H1 (cell line): ENCODE measurements around the gene CLDN3. TPM values are rescaled to one million over a fixed set of nuclear protein-coding genes. Genes with fewer than 3 reads are reported as not detected.

Experiments
- CTCF ChIA-PET: fragments of 300-600 bp; sonication (Branson Sonifier 250); formaldehyde crosslinking; loops from one replicate; lab custom pipeline; 2021; ENCODE audit not compliant: partially characterized antibody; lab: Charles Lee
- POLR2A ChIA-PET: fragments of 300-600 bp; sonication (Branson Sonifier 250); formaldehyde crosslinking; loops from one replicate; lab custom pipeline; 2021; ENCODE audit warnings: inconsistent platforms; ENCODE audit not compliant: partially characterized antibody; lab: Charles Lee
- DNase-seq, 2 experiments: peaks; one replicate each; pipeline versions ENCODE4 v3.0.0 to v3.0.0-alpha.2; 2010 to 2022; ENCODE audit warnings: low spot score in 2 of 2, low read depth in 1 of 2, mixed read lengths in 1 of 2
- FAIRE-seq: peaks from 2 replicates; lab custom pipeline; 2011; peaks lifted over from hg19 to GRCh38; lab: Jason Lieb, UNC
- H2AFZ ChIP-seq: 2 replicates; pipeline ENCODE4 v1.8.1; 2012; ENCODE audit warnings: low read length, inconsistent platforms
- H2AK5ac ChIP-seq: 2 replicates; pipeline ENCODE4 v1.6.1; 2013; ENCODE audit warnings: low read depth, low read length
- H2BK120ac ChIP-seq: replicated peaks from 2 replicates; pipeline ENCODE3; 2013; ENCODE audit warnings: low read depth, low read length, inconsistent platforms
- H2BK12ac ChIP-seq: 2 replicates; pipeline ENCODE4 v1.6.1; 2013; ENCODE audit warnings: low read depth, low read length
- H2BK15ac ChIP-seq: 2 replicates; pipeline ENCODE4 v1.6.1; 2013; ENCODE audit warnings: low read length
- H2BK20ac ChIP-seq: 2 replicates; pipeline ENCODE4 v1.6.1; 2013; ENCODE audit warnings: low read length
- H2BK5ac ChIP-seq: 2 replicates; pipeline ENCODE4 v1.6.1; 2013; ENCODE audit warnings: low read depth, low read length
- H3K14ac ChIP-seq: 2 replicates; pipeline ENCODE4 v1.6.1; 2013; ENCODE audit warnings: inconsistent platforms; ENCODE audit not compliant: insufficient read length
- H3K18ac ChIP-seq: 2 replicates; pipeline ENCODE4 v1.6.1; 2013; ENCODE audit warnings: low read length; ENCODE audit errors: extremely low read depth
- H3K23ac ChIP-seq: 2 replicates; pipeline ENCODE4 v1.6.1; 2013; ENCODE audit warnings: inconsistent platforms; ENCODE audit not compliant: insufficient read length
- H3K23me2 ChIP-seq: 2 replicates; pipeline ENCODE4 v1.6.1; 2013; ENCODE audit warnings: low read depth, low read length
- H3K27ac ChIP-seq: 2 replicates; pipeline ENCODE4 v1.6.1; 2011; ENCODE audit warnings: low read depth, low read length, inconsistent platforms
- H3K27me3 ChIP-seq, 4 experiments: replicated peaks in 1 of 4; 1 replicate in 1 of 4; 2 replicates in 3 of 4; pipeline versions ENCODE4 v1.6.1 to v1.8.1; 2011 to 2013; ENCODE audit warnings: low read length in 3 of 4, mild to moderate bottlenecking in 3 of 4, inconsistent platforms in 2 of 4, mixed read lengths in 2 of 4, moderate library complexity in 1 of 4; ENCODE audit not compliant: control insufficient read depth in 3 of 4, insufficient read depth in 3 of 4; ENCODE audit errors: extremely low read depth in 1 of 4
- H3K36me3 ChIP-seq, 4 experiments: 2 replicates each; pipeline versions ENCODE4 v1.6.1 to v1.8.1; 2011 to 2013; ENCODE audit warnings: mild to moderate bottlenecking in 4 of 4, low read length in 3 of 4, moderate library complexity in 2 of 4, control low read depth in 1 of 4, inconsistent platforms in 1 of 4; ENCODE audit not compliant: insufficient read depth in 4 of 4, control insufficient read depth in 2 of 4
- H3K4ac ChIP-seq: replicated peaks from 2 replicates; pipeline ENCODE3; 2013; ENCODE audit warnings: low read length, low read depth, mixed read lengths, inconsistent platforms; ENCODE audit not compliant: insufficient read length
- H3K4me1 ChIP-seq, 4 experiments: replicated peaks in 1 of 4; 1 replicate in 1 of 4; 2 replicates in 3 of 4; pipeline versions ENCODE4 v1.6.1 to v1.8.1; 2011 to 2013; ENCODE audit warnings: low read length in 3 of 4, inconsistent platforms in 2 of 4, mixed read lengths in 1 of 4; ENCODE audit not compliant: insufficient read depth in 4 of 4, control insufficient read depth in 3 of 4
- H3K4me2 ChIP-seq, 2 experiments: 2 replicates each; pipeline versions ENCODE4 v1.6.1 to v1.8.1; 2011 to 2013; ENCODE audit warnings: low read depth in 2 of 2, low read length in 2 of 2, control low read depth in 1 of 2, inconsistent platforms in 1 of 2, mild to moderate bottlenecking in 1 of 2; ENCODE audit not compliant: insufficient read depth in 1 of 2
- H3K4me3 ChIP-seq, 4 experiments: fragments of 200-600, 300-600 bp in 1 of 4; sonication (generic), shearing (Covaris generic), sonication (Bioruptor Twin) in 1 of 4; 2 replicates each; pipeline versions ENCODE4 v1.5.1 to v1.8.1; 2011 to 2016; ENCODE audit warnings: low read length in 4 of 4, low read depth in 3 of 4, control low read depth in 2 of 4, inconsistent platforms in 2 of 4, mild to moderate bottlenecking in 2 of 4, mixed read lengths in 1 of 4, moderate library complexity in 1 of 4; ENCODE audit not compliant: insufficient read depth in 2 of 4; ENCODE audit errors: extremely low read depth in 1 of 4
- H3K56ac ChIP-seq: replicated peaks from 2 replicates; pipeline ENCODE3; 2013; ENCODE audit warnings: low read depth, mild to moderate bottlenecking, mixed read lengths, low read length, inconsistent platforms; ENCODE audit not compliant: insufficient read length
- H3K79me1 ChIP-seq: 2 replicates; pipeline ENCODE4 v1.6.1; 2013; ENCODE audit warnings: low read depth, low read length, control low read depth
- H3K79me2 ChIP-seq, 2 experiments: 2 replicates each; pipeline versions ENCODE4 v1.6.1 to v1.8.1; 2012 to 2013; ENCODE audit warnings: low read length in 2 of 2, mild to moderate bottlenecking in 2 of 2, inconsistent platforms in 1 of 2; ENCODE audit not compliant: insufficient read depth in 2 of 2, control insufficient read depth in 1 of 2
- H3K9ac ChIP-seq, 4 experiments: replicated peaks in 1 of 4; 1 replicate in 1 of 4; 2 replicates in 3 of 4; pipeline versions ENCODE4 v1.6.1 to v1.8.1; 2011 to 2013; ENCODE audit warnings: low read depth in 3 of 4, low read length in 3 of 4, control low read depth in 2 of 4, mild to moderate bottlenecking in 2 of 4, moderate library complexity in 2 of 4, inconsistent platforms in 1 of 4; ENCODE audit errors: extremely low read depth in 1 of 4
- H3K9me3 ChIP-seq, 2 experiments: 2 replicates each; pipeline versions ENCODE4 v1.6.1 to v1.8.1; 2012 to 2013; ENCODE audit warnings: mild to moderate bottlenecking in 2 of 2, moderate library complexity in 2 of 2, control low read depth in 1 of 2, inconsistent platforms in 1 of 2, low read depth in 1 of 2, low read length in 1 of 2, mixed read lengths in 1 of 2; ENCODE audit not compliant: insufficient read depth in 2 of 2
- H4K20me1 ChIP-seq, 2 experiments: replicated peaks in 1 of 2; 2 replicates each; pipeline versions ENCODE3 to v1.8.1; 2011 to 2013; ENCODE audit warnings: inconsistent platforms in 2 of 2, low read length in 2 of 2, mild to moderate bottlenecking in 1 of 2; ENCODE audit not compliant: insufficient read depth in 2 of 2, control insufficient read depth in 1 of 2
- H4K5ac ChIP-seq: 2 replicates; pipeline ENCODE4 v1.6.1; 2013; ENCODE audit warnings: low read length, low read depth, mixed read lengths, inconsistent platforms; ENCODE audit not compliant: insufficient read length
- H4K8ac ChIP-seq: 2 replicates; pipeline ENCODE4 v1.8.0; 2013; ENCODE audit warnings: mild to moderate bottlenecking, moderate library complexity, low read length, inconsistent platforms; ENCODE audit not compliant: insufficient read depth; ENCODE audit errors: extremely low read depth
- H4K91ac ChIP-seq: replicated peaks from 2 replicates; pipeline ENCODE3; 2013; ENCODE audit warnings: low read length, mixed read lengths, inconsistent platforms; ENCODE audit not compliant: insufficient read length
- BCL11A ChIP-seq, 2 experiments: IDR thresholded peaks; one replicate each; pipeline ENCODE4 v1.6.1; 2011; ENCODE audit warnings: low read depth in 2 of 2, low read length in 2 of 2, mild to moderate bottlenecking in 2 of 2
- BRCA1 ChIP-seq: IDR thresholded peaks from 2 replicates; pipeline ENCODE4 v1.6.1; 2012; ENCODE audit warnings: low read depth, low read length, improper control_type of control experiment
- CHD2 ChIP-seq: IDR thresholded peaks from 2 replicates; pipeline ENCODE4 v1.6.1; 2012; ENCODE audit warnings: low read length, improper control_type of control experiment
- GTF2F1 ChIP-seq: IDR thresholded peaks from 2 replicates; pipeline ENCODE4 v1.6.1; 2012; ENCODE audit warnings: low read depth, low read length, improper control_type of control experiment, borderline replicate concordance
- JUN ChIP-seq: IDR thresholded peaks from 2 replicates; pipeline ENCODE4 v1.6.1; 2011; ENCODE audit warnings: low read depth, mild to moderate bottlenecking, improper control_type of control experiment, low read length
- MAFK ChIP-seq: IDR thresholded peaks from 2 replicates; pipeline ENCODE4 v1.6.1; 2012; ENCODE audit warnings: low read depth, mild to moderate bottlenecking, improper control_type of control experiment, low read length
- PHF8 ChIP-seq: fragments of 200-600 bp; sonication (generic); conservative IDR thresholded peaks from 2 replicates; pipeline ENCODE4 v1.7.1; 2012; ENCODE audit warnings: low read depth, mild to moderate bottlenecking, inconsistent platforms, low read length, moderate library complexity
- POU5F1 ChIP-seq: IDR thresholded peaks from 2 replicates; pipeline ENCODE4 v1.6.1; 2011; ENCODE audit warnings: low read depth, mild to moderate bottlenecking, low read length, moderate library complexity
- SIN3A ChIP-seq, 2 experiments: IDR thresholded peaks in 1 of 2; conservative IDR thresholded peaks in 1 of 2; 2 replicates each; pipeline ENCODE4 v1.6.1; 2011 to 2012; ENCODE audit warnings: low read length in 2 of 2, improper control_type of control experiment in 1 of 2, low read depth in 1 of 2, mild to moderate bottlenecking in 1 of 2
- SP1 ChIP-seq: IDR thresholded peaks from 2 replicates; pipeline ENCODE4 v1.6.1; 2011; ENCODE audit warnings: low read depth, low read length
- ZNF274 ChIP-seq: IDR thresholded peaks from 2 replicates; pipeline ENCODE4 v1.7.0; 2012; ENCODE audit warnings: low read length, borderline replicate concordance; ENCODE audit errors: extremely low read depth
- WGBS, 2 experiments: shearing (Covaris generic) in 1 of 2; methylation state at CpG; one replicate each; pipeline versions ENCODE4 v1.1.6 to v1.1.7; 2013 to 2015; ENCODE audit warnings: low lambda C conversion rate in 2 of 2, mixed read lengths in 2 of 2, inconsistent platforms in 1 of 2, low coverage in 1 of 2, missing lambda C conversion rate in 1 of 2; ENCODE audit not compliant: insufficient replicate concordance in 2 of 2, insufficient coverage in 1 of 2, insufficient read length in 1 of 2; ENCODE audit errors: extremely low coverage in 1 of 2, missing lambda C conversion rate in 1 of 2; 5-methylcytosine and 5-hydroxymethylcytosine counted together
- polyA plus RNA-seq, 7 experiments: library from polyadenylated mRNA; depleted of rRNA in 3 of 7; stranded (reverse) in 5 of 7; unstranded in 2 of 7; fragments of >200 nt in 5 of 7; fragments of 200-250 nt in 2 of 7; gene quantifications; 1 replicate in 5 of 7; 2 replicates in 1 of 7; 4 replicates in 1 of 7; pipeline versions ENCODE4 v1.2.1 to v1.2.3, GENCODE V29; 2011 to 2013; ENCODE audit warnings: missing spikeins in 2 of 7, mixed read lengths in 2 of 7
- total RNA-seq: library from RNA; stranded (reverse); fragmentation: NEBNext Ultra II Directional; extraction: Animal tissue kit (Norgen Biotek cat#: 25700); gene quantifications from 2 replicates; pipeline ENCODE4 v1.2.1, GENCODE V29; 2021
- TF ChIP-seq, protein P1 (sequence below): IDR thresholded peaks from 2 replicates; pipeline ENCODE4 v1.6.1; 2012; ENCODE audit warnings: low read length, inconsistent platforms

The CLDN3 gene
- total and polyA plus RNA-seq, 2 of the 8 experiments (the other 6 are each of a cell fraction or from before 2014, with no cell fraction given) = 19.1 to 65.2 TPM

DNA sequence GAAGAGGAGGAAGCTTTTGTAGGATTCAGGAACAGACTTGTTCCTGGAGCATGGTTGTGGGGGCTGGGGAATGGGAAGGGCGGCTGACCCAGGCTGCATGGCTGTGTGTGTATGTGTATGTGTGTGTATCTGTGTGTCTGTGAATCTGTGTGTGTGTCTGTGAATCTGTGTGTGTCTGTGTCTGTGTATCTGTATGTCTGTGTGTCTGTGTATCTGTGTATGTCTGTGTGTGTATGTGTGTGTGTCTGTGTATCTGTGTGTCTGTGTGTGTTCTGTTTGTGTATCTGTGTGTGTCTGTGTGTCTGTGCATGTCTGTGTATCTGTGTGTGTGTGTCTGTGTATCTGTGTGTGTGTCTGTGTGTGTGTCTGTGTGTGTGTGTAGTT lies 44.0 kb downstream of the CLDN3 start:
- Histone ChIP-seq H3K56ac (no peak overlapping the region), H3K4me1 (no peaks in the 10 kb centered on the region), H2BK5ac (no peak overlapping the region), H3K23ac (no peak overlapping the region), H2AK5ac (no peak overlapping the region), H3K79me2 (no peaks in the 10 kb centered on the region), H3K4me2 (no peak overlapping the region), H3K9me3 (no peaks in the 10 kb centered on the region), H4K91ac (peak overlapping the region; percentile 52), H3K27ac (no peak overlapping the region), H3K9ac (no peak overlapping the region), H3K23me2 (peaks cover 3% of the 10 kb centered on the region; the same call in 1 of the 2 replicates), H2BK12ac (peak overlapping the region; percentile 77; the same call in 1 of the 2 replicates), H4K5ac (no peak overlapping the region), H2BK15ac (peak overlapping the region; percentile 99; the same call in 1 of the 2 replicates), H4K20me1 (peaks cover 0 to 3% of the 10 kb centered on the region in 2 experiments), H2BK120ac (peak overlapping the region; percentile 28), H3K4ac (no peak overlapping the region), H3K27me3 (no peaks in the 10 kb centered on the region; a peak in 1 of 7 replicates), H3K79me1 (no peaks in the 10 kb centered on the region), H2AFZ (no peak overlapping the region), H3K18ac (no peak overlapping the region; the same call in 1 of the 2 replicates), H3K4me3 (no peak overlapping the region), H4K8ac (no peak overlapping the region), H3K36me3 (no peaks in the 10 kb centered on the region), H2BK20ac (peak overlapping the region; percentile 93; the same call in 1 of the 2 replicates), H3K14ac (no peak overlapping the region)
- TF ChIP-seq ZNF274 (no peak), PHF8 (no peak), BRCA1 (no peak), SIN3A (conservative IDR thresholded peaks at IDR 0.05 in 1 of 2, IDR thresholded peaks at IDR 0.05 in 1 of 2; ENCODE audit: low read depth in 1 of 2, low read length in 2 of 2) (no peak), SP1 (no peak), POU5F1 (no peak), MAFK (no peak), GTF2F1 (no peak), BCL11A (IDR thresholded peaks at IDR 0.05; ENCODE audit: low read depth in 2 of 2, low read length in 2 of 2) (no peak), JUN (no peak), CHD2 (no peak)
- TF ChIP-seq, protein P1, sequence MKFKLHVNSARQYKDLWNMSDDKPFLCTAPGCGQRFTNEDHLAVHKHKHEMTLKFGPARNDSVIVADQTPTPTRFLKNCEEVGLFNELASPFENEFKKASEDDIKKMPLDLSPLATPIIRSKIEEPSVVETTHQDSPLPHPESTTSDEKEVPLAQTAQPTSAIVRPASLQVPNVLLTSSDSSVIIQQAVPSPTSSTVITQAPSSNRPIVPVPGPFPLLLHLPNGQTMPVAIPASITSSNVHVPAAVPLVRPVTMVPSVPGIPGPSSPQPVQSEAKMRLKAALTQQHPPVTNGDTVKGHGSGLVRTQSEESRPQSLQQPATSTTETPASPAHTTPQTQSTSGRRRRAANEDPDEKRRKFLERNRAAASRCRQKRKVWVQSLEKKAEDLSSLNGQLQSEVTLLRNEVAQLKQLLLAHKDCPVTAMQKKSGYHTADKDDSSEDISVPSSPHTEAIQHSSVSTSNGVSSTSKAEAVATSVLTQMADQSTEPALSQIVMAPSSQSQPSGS = no peak
- POLR2A ChIA-PET = interaction anchor here (0.9 to 1.9 kb wide), 3 partner anchors 12 to 104 kb away, joined by 3 to 6 read pairs (median 3); partner anchors contain the start of gene ABHD11
- CTCF ChIA-PET = interaction anchor here (0.7 to 4.6 kb wide), 33 partner anchors 10 to 207 kb away, joined by 3 to 45 read pairs (median 5); partner anchors contain the start of gene ABHD11
- FAIRE-seq (no peak), DNase-seq (no peak)
- 88% methylated on average over 1 of the region's 1 CpG; no CpG with 5 or more reads in 1 of the 2 experiments for WGBS, 2 experiments
